Measurements from ENCODE around the gene MLLT10. TPM values are rescaled to one million over a fixed set of nuclear protein-coding genes. Genes with fewer than 3 reads are reported as not detected.

Gene MLLT10
- total and polyA plus RNA-seq, 9 of the 15 experiments (the other 6 are each of a cell fraction or from before 2014, with no cell fraction given) = 18.8 to 81.4 (median 64.2) TPM

DNA sequence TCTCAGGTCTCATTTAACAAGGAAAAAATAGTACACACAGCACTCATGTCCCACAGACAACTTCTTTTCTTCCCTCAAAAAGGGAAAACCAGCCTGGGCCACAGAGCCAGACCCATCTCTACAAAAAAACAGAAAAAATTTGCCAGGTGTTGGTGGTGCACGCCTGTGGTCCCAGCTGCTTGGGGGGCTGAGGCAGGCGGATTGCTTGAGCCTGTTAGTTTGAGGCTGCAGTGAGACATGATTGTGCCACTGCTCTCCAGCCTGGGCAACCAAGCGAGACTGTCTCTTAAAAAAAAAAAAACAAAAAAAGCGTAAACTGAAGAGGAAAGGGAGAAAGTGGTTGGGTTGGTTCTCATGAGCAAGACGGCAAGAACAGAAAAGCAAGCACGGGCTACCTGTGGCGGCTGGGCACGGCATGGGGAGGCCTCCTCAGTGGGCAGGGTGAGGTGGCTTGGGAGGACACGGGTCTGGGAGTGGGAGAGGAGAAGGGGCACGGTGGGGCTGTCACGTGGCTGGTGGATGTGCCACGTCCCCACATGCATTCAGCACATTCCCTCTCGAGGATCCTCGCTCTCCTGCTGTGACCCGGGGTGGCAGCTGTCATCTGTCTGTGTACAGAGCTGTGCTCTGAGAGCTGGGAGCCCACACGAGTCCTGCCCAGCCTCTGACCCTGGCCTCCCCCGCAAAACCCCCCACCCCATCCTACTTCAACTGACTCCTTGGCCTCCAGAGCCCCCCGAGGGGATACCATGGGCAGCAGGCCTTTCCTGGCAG, 219.7 kb downstream of the MLLT10 start:
- ChIA-PET CTCF (ENCODE audit: low intra/inter-chr PET ratio) (no interaction called here), POLR2A (no interaction called here)
- Histone ChIP-seq H3K27ac (ENCODE audit: extremely low read depth, low read depth, low read length) (no peak overlapping the region), H3K27me3 (ENCODE audit: control insufficient read depth in 2 of 2, insufficient read depth in 2 of 2, low read length in 2 of 2) (no peaks in the 10 kb centered on the region), H3K79me2 (ENCODE audit: control insufficient read depth, insufficient read depth, low read length) (no peaks in the 10 kb centered on the region), H3K4me1 (replicated peaks in 1 of 2; ENCODE audit: control insufficient read depth in 2 of 2, insufficient read depth in 2 of 2, low read length in 2 of 2) (peaks cover 6 to 39% of the 10 kb centered on the region in 2 experiments; a peak in 4 of 5 replicates), H3K9ac (ENCODE audit: insufficient read depth in 1 of 2, low read depth in 2 of 2, low read length in 2 of 2) (no peak overlapping the region), H3K9me1 (ENCODE audit: control insufficient read depth, insufficient read depth, low read length) (no peaks in the 10 kb centered on the region), H3K4me3 (no peak overlapping the region), H3K9me3 (replicated peaks; ENCODE audit: control insufficient read depth, insufficient read depth, low read depth, low read length) (no peaks in the 10 kb centered on the region), H3K4me2 (ENCODE audit: insufficient read depth, low read length) (no peak overlapping the region), H2AFZ (ENCODE audit: low read depth, low read length) (no peak overlapping the region), H3K36me3 (ENCODE audit: control insufficient read depth, insufficient read depth, low read length) (peaks cover 20% of the 10 kb centered on the region; the same call in 1 of the 3 replicates), H4K20me1 (replicated peaks; ENCODE audit: control insufficient read depth, insufficient read depth, low read length) (peaks cover 5% of the 10 kb centered on the region; the same call in 1 of the 2 replicates)
- no peak for FAIRE-seq
- intact Hi-C loops (cut with micrococcal nuclease) = no loop called here
- no peak for DNase-seq (ENCODE audit: extremely low read depth in 1 of 4, low spot score in 3 of 4)
- 75% methylated on average over 8 of the region's 18 CpGs for WGBS (ENCODE audit: insufficient coverage, low coverage, missing lambda C conversion rate)
- no TSS peak for BruUV-seq (replicated peaks)
- no peak for ATAC-seq
- in situ Hi-C loops (cut with MboI) = no loop called here
- TF ChIP-seq ZNF277 (CRISPR knock-in tag; IDR thresholded peaks at IDR 0.05; ENCODE audit: borderline replicate concordance) (no peak), POLR2G (IDR thresholded peaks at IDR 0.05; ENCODE audit: low read depth, low read length) (peak; percentile 32)
